Activated gamma-delta T cell (primary cell): ENCODE measurements around the gene TNKS1BP1.
"Not testable (repeated sequence)": the region's sequence is repeated elsewhere in the genome, so short reads cannot be mapped to it uniquely, and the experiment has no call there.

Experiments used
- DNase-seq: peaks from one replicate; lab custom pipeline; 2025; lab: John Stamatoyannopoulos, UW

Gene TNKS1BP1

GRCh38 chr11:57354699-57355098 lies 29.9 kb upstream of the TNKS1BP1 start:
- no peak for DNase-seq

GRCh38 chr11:57353852-57354251 lies 29.1 kb upstream of the TNKS1BP1 start:
- no peak for DNase-seq

GRCh38 chr11:57353446-57353845 lies 28.7 kb upstream of the TNKS1BP1 start:
- no peak for DNase-seq

GRCh38 chr11:57353036-57353435 lies 28.3 kb upstream of the TNKS1BP1 start:
- no peak for DNase-seq

GRCh38 chr11:57349491-57350274 lies 24.9 kb upstream of the TNKS1BP1 start:
- peak; percentile 36 for DNase-seq

- DNase-seq = no peak
These were observed 24.0 kb upstream of the TNKS1BP1 start for GRCh38 chr11:57348636-57349313.

- no peak for DNase-seq
These were observed 23.3 kb upstream of the TNKS1BP1 start for GRCh38 chr11:57348052-57348451.

- no peak for DNase-seq
These were observed 22.6 kb upstream of the TNKS1BP1 start for GRCh38 chr11:57347336-57347735.

- no peak for DNase-seq
These were observed 20.9 kb upstream of the TNKS1BP1 start for GRCh38 chr11:57345555-57346211.

- DNase-seq = no peak
These were observed 20.1 kb upstream of the TNKS1BP1 start for GRCh38 chr11:57344826-57345225.

GRCh38 chr11:57343825-57344224 lies 19.1 kb upstream of the TNKS1BP1 start:
- DNase-seq = no peak

GRCh38 chr11:57342702-57343101 lies 17.9 kb upstream of the TNKS1BP1 start:
- no peak for DNase-seq

GRCh38 chr11:57341250-57341808 lies 16.6 kb upstream of the TNKS1BP1 start:
- no peak for DNase-seq

- no peak for DNase-seq
These were observed 15.4 kb upstream of the TNKS1BP1 start for GRCh38 chr11:57340039-57340615.

- DNase-seq = no peak
These were observed 14.6 kb upstream of the TNKS1BP1 start for GRCh38 chr11:57339328-57339727.

GRCh38 chr11:57338142-57338541 lies 13.4 kb upstream of the TNKS1BP1 start, which contains the start of gene P2RX3:
Gene P2RX3, plus strand, starts transcription at chr11:57338352. Its CDS starts 199 bp downstream, at chr11:57338551.
- no peak for DNase-seq

GRCh38 chr11:57336856-57337255 lies 12.1 kb upstream of the TNKS1BP1 start:
- DNase-seq = not testable (repeated sequence)

- DNase-seq = no peak
These were observed 11.4 kb upstream of the TNKS1BP1 start for GRCh38 chr11:57336111-57336666.

GRCh38 chr11:57335343-57336110 lies 10.8 kb upstream of the TNKS1BP1 start, which contains the start of gene SSRP1:
Gene SSRP1, minus strand, starts transcription at chr11:57335892. Its CDS starts 771 bp downstream, at chr11:57335121.
- DNase-seq = peak; percentile 71

GRCh38 chr11:57335023-57335342 lies 10.2 kb upstream of the TNKS1BP1 start:
- DNase-seq = no peak
